ENCODE results near the gene AKAP10. TPM values are rescaled to one million over a fixed set of nuclear protein-coding genes. Genes with fewer than 3 reads are reported as not detected.

The AKAP10 gene
- total RNA-seq, 1 experiment from 2014 or later = 23.3 TPM

DNA sequence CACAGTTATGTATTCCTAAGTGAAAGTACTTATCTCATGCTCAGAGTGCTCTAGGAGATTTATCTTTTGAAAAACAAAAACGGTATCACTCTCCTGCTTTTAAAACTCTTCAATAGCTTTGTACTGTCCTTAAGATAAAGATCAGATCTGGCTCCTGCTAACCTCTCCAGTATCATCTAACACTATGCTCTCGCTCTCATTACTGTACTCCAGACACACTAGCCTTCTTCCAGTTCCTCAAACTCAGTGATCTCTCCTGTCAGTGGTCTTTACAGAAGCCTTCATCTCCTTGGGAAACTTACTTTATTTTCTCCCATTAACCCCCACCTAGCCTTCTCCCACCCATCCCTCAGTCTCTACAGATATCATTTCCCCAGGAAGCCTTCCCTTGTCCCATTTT is 120.0 kb downstream of the AKAP10 start:
- no peak for TF ChIP-seq EZH2 (IDR thresholded peaks at IDR 0.05; ENCODE audit: low read length, unreplicated experiment)
- TF ChIP-seq EZH2phosphoT487 (IDR thresholded peaks at IDR 0.05; ENCODE audit: borderline replicate concordance, low read length) = no peak
- TF ChIP-seq, protein P1, sequence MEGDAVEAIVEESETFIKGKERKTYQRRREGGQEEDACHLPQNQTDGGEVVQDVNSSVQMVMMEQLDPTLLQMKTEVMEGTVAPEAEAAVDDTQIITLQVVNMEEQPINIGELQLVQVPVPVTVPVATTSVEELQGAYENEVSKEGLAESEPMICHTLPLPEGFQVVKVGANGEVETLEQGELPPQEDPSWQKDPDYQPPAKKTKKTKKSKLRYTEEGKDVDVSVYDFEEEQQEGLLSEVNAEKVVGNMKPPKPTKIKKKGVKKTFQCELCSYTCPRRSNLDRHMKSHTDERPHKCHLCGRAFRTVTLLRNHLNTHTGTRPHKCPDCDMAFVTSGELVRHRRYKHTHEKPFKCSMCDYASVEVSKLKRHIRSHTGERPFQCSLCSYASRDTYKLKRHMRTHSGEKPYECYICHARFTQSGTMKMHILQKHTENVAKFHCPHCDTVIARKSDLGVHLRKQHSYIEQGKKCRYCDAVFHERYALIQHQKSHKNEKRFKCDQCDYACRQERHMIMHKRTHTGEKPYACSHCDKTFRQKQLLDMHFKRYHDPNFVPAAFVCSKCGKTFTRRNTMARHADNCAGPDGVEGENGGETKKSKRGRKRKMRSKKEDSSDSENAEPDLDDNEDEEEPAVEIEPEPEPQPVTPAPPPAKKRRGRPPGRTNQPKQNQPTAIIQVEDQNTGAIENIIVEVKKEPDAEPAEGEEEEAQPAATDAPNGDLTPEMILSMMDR (conservative IDR thresholded peaks at IDR 0.05; ENCODE audit: low read depth, low read length) = no peak
- Histone ChIP-seq H3K9me3 (ENCODE audit: low read length) (no peaks in the 10 kb centered on the region), H3K79me2 (ENCODE audit: low read length) (no peaks in the 10 kb centered on the region), H3K9me2 (replicated peaks; ENCODE audit: low read length) (no peaks in the 10 kb centered on the region), H3K9ac (ENCODE audit: low read length) (no peak overlapping the region), H4K20me1 (ENCODE audit: low read length) (no peaks in the 10 kb centered on the region), H2AFZ (ENCODE audit: low read length) (no peak overlapping the region), H3F3A (ENCODE audit: low read length, unreplicated experiment) (no peaks in the 10 kb centered on the region), H3K4me3 (ENCODE audit: low read length) (no peak overlapping the region), H3K4me1 (ENCODE audit: insufficient read depth, low read length) (no peaks in the 10 kb centered on the region), H3K27me3 (ENCODE audit: low read length) (no peaks in the 10 kb centered on the region), H3K4me2 (ENCODE audit: low read length) (no peak overlapping the region), H3K27ac (ENCODE audit: low read length) (no peak overlapping the region), H3K36me3 (ENCODE audit: low read depth, low read length) (no peaks in the 10 kb centered on the region)
- no peak for DNase-seq
- ATAC-seq = no peak
- CTCF ChIA-PET = no interaction called here
- POLR2A ChIA-PET (ENCODE audit: unreplicated experiment) = no interaction called here
- no TSS peak for BruUV-seq (replicated peaks)
- intact Hi-C loops (cut with micrococcal nuclease) = no loop called here

Other genes starting within 250 kb of the AKAP10 start
- 27.9 and 30.1 TPM in 2 replicates for gene ALDH3A1, start 229.5 kb downstream of the AKAP10 start, total RNA-seq (2014; rRNA removed)
- 15.8 and 30.2 TPM in 2 replicates for gene ULK2, start 109.9 kb downstream of the AKAP10 start, total RNA-seq (2014; rRNA removed)
- gene SPECC1, start 31.5 kb upstream of the AKAP10 start, total RNA-seq (2014; rRNA removed) = 46.4 and 76.5 TPM in 2 replicates

Data from PC-3 (cell line).